KBM-7 (cell line): ENCODE measurements around the gene CFD.
"Not testable (repeated sequence)": the region's sequence is repeated elsewhere in the genome, so short reads cannot be mapped to it uniquely, and the experiment has no call there.

Source experiments
- DNase-seq: peaks from one replicate; pipeline ENCODE4 v3.0.0-alpha.2; 2015
- in situ Hi-C: fragments of 300-500 bp; cut with MboI; formaldehyde crosslinking; loops from 2 replicates; pipeline ENCODE4 v1.14.3; 2020; ENCODE audit warnings: low sequenced_read_pairs, low pct_unique_long_range_greater_than_20kb, mixed read lengths

The CFD gene

GRCh38 chr19:858868-859843, at the start of gene CFD:
Gene CFD, plus strand, starts transcription at chr19:859664. Its CDS starts 26 bp downstream, at chr19:859690.
- DNase-seq: peak; percentile 82
- in situ Hi-C loops: no loop called here

DNA sequence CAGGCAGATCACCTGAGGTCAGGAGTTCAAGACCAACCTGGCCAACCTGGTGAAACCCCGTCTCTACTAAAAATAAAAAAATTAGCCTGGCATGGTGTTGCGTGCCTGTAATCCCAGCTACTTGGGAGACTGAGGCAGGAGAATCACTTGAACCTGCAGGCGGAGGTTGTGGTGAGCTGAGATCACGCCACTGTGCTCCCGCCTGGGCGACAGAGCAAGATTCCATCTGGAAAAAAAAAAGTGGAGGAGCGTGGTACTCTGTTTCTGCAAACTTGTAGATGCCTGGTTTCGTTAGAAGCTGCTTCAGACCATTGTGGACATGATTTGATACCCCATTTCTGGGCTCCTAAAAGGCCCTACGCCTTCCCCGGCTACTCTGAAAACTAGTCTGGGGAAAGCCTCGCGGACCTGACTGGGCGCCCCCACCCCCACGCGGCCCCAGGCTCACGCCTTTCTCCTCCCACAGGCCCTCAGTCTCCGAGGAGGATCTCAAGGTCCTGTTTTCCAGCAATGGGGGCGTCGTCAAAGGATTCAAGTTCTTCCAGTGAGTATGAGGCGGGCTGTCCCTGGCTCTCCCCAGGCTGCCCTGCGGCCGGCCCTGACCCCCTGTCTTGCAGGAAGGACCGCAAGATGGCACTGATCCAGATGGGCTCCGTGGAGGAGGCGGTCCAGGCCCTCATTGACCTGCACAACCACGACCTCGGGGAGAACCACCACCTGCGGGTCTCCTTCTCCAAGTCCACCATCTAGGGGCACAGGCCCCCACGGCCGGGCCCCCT, 49.2 kb upstream of the CFD start:
- in situ Hi-C loops: no loop called here

GRCh38 chr19:810883-811489, 48.5 kb upstream of the CFD start:
- in situ Hi-C loops: no loop called here
- DNase-seq: no peak

More for the DNA sequence above, 49.2 kb upstream of the CFD start:
- no peak for DNase-seq

DNA sequence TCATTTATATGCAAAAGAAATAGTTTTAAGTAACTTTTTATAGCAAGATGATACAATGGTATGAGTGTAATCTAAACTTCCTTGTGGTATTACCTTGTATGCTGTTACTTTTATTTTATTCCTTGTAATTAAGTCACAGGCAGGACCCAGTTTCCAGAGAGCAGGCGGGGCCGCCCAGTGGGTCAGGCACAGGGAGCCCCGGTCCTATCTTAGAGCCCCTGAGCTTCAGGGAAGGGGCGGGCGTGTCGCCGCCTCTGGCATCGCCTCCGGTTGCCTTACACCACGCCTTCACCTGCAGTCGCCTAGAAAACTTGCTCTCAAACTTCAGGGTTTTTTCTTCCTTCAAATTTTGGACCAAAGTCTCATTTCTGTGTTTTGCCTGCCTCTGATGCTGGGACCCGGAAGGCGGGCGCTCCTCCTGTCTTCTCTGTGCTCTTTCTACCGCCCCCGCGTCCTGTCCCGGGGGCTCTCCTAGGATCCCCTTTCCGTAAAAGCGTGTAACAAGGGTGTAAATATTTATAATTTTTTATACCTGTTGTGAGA, 47.9 kb upstream of the CFD start:
- in situ Hi-C loops: no loop called here
- DNase-seq: no peak

- in situ Hi-C loops: no loop called here
- no peak for DNase-seq
These were observed 47.3 kb upstream of the CFD start for GRCh38 chr19:812049-812746.

- in situ Hi-C loops: no loop called here
- no peak for DNase-seq
These were observed 46.7 kb upstream of the CFD start for GRCh38 chr19:812747-813218.

GRCh38 chr19:813219-814151, 46.0 kb upstream of the CFD start:
- no peak for DNase-seq
- in situ Hi-C loops: no loop called here

DNA sequence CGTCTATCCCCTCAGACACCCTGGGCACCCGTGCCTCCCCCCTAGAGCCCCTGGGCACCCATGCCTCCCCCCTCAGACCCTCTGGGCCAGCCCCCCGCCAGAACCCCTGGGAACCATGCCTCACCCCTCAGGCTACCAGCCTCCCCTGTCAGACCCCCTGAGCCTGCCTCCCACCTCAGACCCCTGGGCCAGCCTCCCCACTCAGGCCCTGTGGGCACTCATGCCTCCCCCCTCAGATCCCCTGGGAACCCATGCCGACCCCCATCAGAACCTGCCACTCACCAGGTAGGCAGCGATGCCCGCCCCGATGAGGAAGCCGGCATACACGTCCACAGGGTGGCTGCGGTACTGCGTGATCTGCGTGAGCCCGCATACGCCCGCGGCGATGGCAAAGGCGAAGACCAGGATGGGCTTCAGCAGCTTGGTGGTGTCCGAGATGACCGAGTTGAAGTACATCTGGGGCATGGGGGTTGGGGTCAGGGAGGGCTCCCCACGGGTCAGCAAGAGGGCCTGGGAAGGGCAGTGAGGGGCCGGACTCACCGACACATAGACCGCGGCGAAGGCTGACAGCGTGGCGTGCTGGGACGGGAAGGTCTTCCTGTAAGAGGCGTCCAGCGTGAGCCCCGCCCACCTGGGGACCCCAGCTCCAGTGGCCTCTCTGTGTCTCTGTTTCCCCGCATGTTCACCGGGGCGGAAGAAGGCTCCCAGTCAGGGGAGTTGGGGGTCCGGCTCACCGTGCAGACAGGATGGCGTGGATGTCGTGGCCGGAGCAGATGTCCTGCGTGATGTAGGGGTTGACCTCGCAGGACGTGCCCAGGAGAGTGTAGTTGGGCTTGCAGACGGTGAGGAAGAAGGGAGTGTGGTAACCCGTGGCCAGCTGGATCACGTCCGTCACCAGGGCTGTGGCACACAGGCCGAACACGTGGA, 45.0 kb upstream of the CFD start:
- no peak for DNase-seq
- in situ Hi-C loops: no loop called here

- DNase-seq: no peak
- in situ Hi-C loops: no loop called here
These were observed 44.2 kb upstream of the CFD start for GRCh38 chr19:815079-815774.

GRCh38 chr19:815775-816499, 43.5 kb upstream of the CFD start:
- DNase-seq: no peak

GRCh38 chr19:816500-816857, 43.0 kb upstream of the CFD start:
- no peak for DNase-seq
- in situ Hi-C loops: no loop called here

More at GRCh38 chr19:815775-816499, 43.5 kb upstream of the CFD start:
- in situ Hi-C loops: no loop called here

- DNase-seq, in situ Hi-C loops: not testable (repeated sequence)
These were observed 39.3 kb upstream of the CFD start for GRCh38 chr19:820212-820611.

- DNase-seq: no peak
- in situ Hi-C loops: no loop called here
These were observed 38.1 kb upstream of the CFD start for GRCh38 chr19:821231-821824.

DNA sequence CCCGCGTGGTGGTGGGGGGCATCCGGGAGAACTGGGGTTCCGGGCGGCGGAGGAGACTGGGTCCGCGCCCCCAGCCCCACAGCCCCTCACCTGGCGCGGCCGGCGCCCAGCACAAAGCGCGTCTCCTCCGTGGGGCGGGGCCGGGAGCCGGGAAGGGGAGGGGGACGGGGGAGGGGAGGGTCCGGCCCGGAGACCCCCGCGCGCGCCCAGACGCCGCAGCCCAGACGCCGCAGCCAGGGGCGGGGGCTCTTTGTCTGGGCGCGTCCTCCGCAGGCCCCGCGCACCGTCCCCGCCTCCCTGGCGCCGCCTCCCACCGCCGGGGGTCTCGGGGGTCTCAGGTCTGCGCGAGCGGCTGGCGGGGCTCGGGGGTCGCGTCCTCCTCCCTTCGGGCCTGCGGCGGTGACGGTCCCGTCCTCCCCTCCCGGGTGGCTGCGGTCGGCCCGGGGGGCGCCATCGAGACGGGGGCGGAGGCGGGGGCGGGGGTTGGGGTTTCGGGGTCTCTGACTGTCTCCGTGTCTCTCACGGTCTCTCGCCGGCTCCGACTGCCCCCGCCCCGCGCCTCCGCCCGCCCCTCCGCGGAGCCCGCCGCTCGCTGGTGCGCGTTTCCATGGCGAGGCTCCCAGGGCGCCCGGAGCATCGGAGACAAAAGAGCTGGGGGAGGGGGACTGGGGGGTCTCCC, 37.5 kb upstream of the CFD start, which contains the start of gene PLPPR3:
PLPPR3 (minus strand) TSS at position 131 of the 679 bp plus-strand sequence. CDS start 396 bp downstream, outside the sequence.
- in situ Hi-C loops: no loop called here
- no peak for DNase-seq
